GM12875 (cell line): Measurements from ENCODE around the gene MPLKIP.
"Not testable (repeated sequence)": the region's sequence is repeated elsewhere in the genome, so short reads cannot be mapped to it uniquely, and the experiment has no call there.

Experiments
- H3K4me3 ChIP-seq: one replicate; pipeline ENCODE4 v1.5.1; 2011; ENCODE audit warnings: low read depth, low read length, control low read depth
- TF ChIP-seq, protein P1 (sequence below): IDR thresholded peaks from 2 replicates; pipeline ENCODE4 v1.5.1; 2011; ENCODE audit warnings: low read depth, mild to moderate bottlenecking, control low read depth, inconsistent platforms, low read length, moderate library complexity, borderline replicate concordance; ENCODE audit not compliant: insufficient read depth

Gene MPLKIP

DNA sequence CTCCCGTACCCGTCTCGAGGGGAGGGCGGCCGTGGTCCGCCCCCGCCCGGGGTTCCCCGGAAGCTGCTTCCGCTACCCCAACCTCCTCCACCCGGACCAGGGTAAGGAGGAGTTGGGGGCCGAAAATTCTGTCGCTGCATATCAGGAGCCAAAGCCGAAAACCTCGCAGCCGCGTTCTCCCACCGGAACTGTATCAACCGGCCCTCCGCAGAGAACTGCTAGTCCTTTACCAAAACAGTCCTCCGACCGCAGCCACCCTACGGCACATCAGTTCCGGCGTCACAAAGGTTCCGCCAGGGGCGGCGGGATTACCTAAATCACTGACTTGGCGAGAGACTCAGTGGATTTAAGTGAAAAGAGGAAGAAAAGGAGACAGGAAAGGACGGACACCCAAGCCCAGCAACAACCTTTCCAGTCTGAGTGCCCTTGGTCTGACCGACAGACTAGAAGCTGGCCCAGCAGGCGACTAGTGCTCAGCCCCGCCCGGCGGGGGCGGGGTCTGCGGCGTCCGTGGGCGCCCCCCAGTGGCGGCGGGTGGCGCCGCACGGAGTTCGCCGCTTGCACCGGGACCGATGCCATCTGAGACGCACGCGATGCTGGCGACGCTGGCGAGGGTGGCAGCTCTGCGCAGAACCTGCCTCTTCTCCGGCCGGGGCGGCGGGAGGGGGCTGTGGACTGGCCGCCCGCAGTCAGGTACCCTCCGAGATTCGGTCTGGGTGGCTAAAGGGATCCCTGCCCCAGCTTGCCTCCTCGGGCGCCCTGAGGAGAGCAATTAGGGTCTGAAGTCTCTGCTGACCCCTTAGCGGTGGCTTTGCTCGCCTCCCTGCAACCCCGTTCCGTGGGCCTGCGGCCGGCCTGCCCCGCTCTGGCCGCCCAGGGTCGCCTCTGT, at the start of gene MPLKIP, which contains the start of gene SUGCT:
TSS of gene MPLKIP (minus strand) at position 195 of the 889 bp plus-strand sequence. CDS start at position 140, 55 bp downstream.
TSS of gene SUGCT (plus strand) at position 578 of the 889 bp plus-strand sequence.
- peak within 1 kb of the TSS; percentile 83 for H3K4me3 ChIP-seq
- TF ChIP-seq, protein P1, sequence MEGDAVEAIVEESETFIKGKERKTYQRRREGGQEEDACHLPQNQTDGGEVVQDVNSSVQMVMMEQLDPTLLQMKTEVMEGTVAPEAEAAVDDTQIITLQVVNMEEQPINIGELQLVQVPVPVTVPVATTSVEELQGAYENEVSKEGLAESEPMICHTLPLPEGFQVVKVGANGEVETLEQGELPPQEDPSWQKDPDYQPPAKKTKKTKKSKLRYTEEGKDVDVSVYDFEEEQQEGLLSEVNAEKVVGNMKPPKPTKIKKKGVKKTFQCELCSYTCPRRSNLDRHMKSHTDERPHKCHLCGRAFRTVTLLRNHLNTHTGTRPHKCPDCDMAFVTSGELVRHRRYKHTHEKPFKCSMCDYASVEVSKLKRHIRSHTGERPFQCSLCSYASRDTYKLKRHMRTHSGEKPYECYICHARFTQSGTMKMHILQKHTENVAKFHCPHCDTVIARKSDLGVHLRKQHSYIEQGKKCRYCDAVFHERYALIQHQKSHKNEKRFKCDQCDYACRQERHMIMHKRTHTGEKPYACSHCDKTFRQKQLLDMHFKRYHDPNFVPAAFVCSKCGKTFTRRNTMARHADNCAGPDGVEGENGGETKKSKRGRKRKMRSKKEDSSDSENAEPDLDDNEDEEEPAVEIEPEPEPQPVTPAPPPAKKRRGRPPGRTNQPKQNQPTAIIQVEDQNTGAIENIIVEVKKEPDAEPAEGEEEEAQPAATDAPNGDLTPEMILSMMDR: peak; percentile 100

DNA sequence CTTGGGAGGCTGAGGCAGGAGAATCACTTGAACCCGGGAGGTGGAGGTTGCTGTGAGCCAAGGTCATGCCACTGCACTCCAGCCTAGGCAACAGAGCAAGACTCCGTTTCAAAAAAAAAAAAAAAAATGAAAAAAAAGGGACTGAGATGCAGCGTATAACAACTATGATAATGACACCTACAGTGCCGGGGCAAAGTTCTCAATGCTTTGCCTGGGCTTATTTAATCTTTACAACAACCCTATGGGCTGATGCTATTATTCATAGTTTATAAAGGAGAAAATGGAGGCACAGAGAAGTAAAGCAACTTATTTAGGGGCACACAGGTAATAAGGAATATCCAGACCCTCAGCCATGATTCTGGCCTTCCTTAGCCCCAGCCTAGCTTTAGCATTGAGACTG, 48.0 kb upstream of the MPLKIP start:
- H3K4me3 ChIP-seq: no peak overlapping the region
- TF ChIP-seq, protein P1: no peak

DNA sequence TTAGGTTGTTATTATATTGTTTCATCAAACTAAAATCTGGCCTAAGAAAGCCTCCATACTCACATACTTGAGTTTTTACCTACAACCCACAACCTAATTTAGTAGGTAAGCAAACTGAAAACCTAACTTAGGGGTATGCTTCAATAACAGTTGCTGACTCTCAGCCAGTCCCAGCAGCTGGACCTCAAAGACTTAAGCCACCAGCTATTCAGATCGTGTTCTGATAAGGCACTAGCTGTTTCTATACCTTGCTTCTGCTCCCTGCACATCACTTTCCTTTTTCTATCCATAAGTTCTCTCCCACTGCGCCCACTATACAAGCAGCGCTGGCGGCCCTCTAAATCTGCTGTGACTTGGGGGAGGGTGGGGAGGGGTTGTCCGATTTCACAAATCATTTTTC, 42.6 kb upstream of the MPLKIP start:
- TF ChIP-seq, protein P1: no peak
- H3K4me3 ChIP-seq: no peak overlapping the region

DNA sequence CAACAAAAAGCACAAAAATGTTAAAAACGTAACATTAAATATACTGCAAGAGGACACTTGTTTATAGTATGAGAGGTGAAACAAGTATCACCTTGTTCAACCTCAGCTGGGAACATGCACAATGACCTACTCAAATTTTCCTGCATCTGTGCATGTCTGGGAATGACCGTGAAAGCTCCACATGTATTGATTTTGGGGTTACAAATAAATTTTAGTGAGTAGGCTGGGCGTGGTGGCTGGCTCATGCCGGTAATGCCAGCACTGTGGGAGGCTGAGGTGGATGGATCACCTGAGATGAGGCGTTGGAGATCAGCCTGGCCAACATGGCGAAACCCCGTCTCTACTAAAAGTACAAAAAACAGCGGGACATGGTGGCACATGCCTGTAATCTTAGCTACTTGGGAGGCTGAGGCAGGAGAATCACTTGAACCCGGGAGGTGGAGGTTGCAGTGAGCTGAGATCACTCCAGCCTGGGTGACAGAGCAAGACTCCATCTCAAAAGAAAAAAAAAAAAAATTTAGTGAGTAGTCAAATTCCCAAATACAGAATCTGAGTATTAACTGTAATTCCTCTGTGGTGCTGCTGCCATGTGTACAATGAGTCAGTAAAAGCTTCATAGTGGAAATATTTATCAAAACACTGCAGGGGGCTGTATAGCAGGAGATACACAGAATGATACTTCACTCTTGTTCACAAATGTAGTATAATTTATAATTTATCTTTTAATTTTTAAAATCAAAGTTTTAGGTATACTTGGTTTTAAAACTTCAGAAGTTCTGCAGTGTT, 41.5 kb upstream of the MPLKIP start:
- TF ChIP-seq, protein P1: no peak
- H3K4me3 ChIP-seq: no peak overlapping the region

DNA sequence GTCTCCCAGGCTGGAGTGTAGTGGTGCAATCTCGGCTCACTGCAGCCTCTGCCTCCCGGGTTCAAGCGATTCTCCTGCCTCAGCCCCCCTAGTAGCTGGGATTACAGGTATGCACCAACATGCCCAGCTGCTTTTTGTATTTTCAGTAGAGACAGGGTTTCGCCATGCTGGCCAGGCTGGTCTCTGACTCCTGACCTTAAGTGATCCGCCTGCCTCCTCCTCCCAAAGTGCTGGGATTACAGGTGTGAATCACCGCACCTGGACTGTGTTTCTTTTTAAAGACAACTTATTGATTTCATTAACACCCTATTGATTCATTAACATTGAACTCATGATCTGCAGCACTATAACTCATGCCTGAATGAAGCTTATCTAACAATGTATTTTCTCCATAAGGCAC, 40.8 kb upstream of the MPLKIP start:
- not testable (repeated sequence) for H3K4me3 ChIP-seq

DNA sequence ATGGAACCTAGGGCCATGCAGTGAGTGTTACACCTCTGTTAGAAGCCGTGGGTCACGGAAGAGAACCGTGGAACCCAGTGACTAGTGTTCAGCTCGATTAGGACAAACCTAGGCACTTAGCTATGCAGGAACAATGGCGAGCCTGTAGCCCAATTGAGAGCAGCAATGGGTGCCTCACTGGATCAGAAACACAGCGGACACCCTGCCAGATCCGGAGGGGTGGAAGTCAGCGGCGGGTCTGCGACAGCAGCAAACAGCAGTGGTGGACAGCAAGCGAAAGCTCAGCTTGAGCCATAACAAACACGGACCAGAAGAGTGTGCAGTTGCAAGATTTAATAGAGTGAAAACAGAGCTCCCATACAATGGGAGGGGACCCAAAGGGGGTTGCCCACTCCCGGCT, 38.7 kb upstream of the MPLKIP start:
- not testable (repeated sequence) for H3K4me3 ChIP-seq

DNA sequence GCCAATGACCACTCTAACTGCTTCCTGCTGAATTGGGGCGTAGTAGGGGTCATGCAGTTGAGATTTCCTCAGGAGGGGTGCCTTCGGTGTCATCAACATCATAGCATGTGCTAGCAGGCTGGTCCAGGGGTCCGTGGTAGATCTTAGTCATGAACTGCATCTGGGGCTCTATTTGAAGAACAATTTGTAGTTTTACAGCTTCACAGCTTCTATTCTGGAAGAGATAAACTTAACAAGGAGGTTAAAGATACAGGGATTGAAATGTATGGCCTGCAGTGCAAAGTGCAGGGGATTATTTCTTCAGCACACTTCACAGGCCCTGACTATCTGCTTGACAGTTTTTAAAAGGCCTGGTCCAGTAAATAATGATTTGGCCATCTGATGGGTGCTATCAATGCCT, 33.8 kb upstream of the MPLKIP start:
- H3K4me3 ChIP-seq: not testable (repeated sequence)

DNA sequence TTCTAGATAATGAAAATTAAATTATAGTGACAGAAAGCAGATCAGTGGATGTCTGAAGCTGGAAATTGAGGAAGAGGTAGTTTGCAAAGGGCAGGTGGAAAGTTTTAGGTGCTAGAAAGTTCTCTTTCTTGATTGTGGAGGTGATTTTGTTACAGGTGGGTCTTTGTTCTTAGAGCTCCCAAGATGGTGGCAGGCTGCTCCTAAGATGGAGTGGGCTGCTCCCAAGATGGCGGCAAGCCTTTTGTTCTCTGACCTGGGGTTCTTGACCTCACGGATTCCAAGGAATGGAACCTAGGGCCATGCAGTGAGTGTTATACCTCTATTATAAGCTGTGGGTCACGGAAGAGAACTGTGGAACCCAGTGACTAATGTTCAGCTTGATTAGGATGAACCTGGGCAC, 32.9 kb upstream of the MPLKIP start:
- no peak overlapping the region for H3K4me3 ChIP-seq
- TF ChIP-seq, protein P1: no peak
